Activated naive CD8-positive, alpha-beta T cell treated with anti-CD3 and anti-CD28 coated beads for 36 hours (primary cell): Measurements from ENCODE around the gene EPHB1. TPM values are rescaled to one million over a fixed set of nuclear protein-coding genes. Genes with fewer than 3 reads are reported as not detected.

Experiments
- DNase-seq: peaks from one replicate; pipeline ENCODE4 v3.0.0; 2021
- H3K27ac Mint-ChIP-seq: one replicate; pipeline ENCODE4 v1.8.0; 2022; ENCODE audit warnings: mild to moderate bottlenecking, moderate library complexity, mixed read lengths
- H3K27me3 Mint-ChIP-seq: one replicate; pipeline ENCODE4 v1.8.0; 2022; ENCODE audit warnings: mild to moderate bottlenecking, mixed read lengths
- H3K36me3 Mint-ChIP-seq: one replicate; pipeline ENCODE4 v1.8.0; 2021; ENCODE audit warnings: mild to moderate bottlenecking, mixed read lengths
- H3K4me1 Mint-ChIP-seq: one replicate; pipeline ENCODE4 v1.8.0; 2021; ENCODE audit warnings: mixed read lengths
- H3K4me3 Mint-ChIP-seq: one replicate; pipeline ENCODE4 v1.8.0; 2022; ENCODE audit warnings: mild to moderate bottlenecking, moderate library complexity, mixed read lengths
- H3K9me3 Mint-ChIP-seq: one replicate; pipeline ENCODE4 v1.8.0; 2022; ENCODE audit warnings: mixed read lengths
- total RNA-seq, 2 experiments: library from RNA; stranded (reverse); gene quantifications; one replicate each; pipeline ENCODE4 v1.2.3, GENCODE V29; 2021

Gene EPHB1
- total RNA-seq, 2 experiments from 2014 or later: not detected

DNA sequence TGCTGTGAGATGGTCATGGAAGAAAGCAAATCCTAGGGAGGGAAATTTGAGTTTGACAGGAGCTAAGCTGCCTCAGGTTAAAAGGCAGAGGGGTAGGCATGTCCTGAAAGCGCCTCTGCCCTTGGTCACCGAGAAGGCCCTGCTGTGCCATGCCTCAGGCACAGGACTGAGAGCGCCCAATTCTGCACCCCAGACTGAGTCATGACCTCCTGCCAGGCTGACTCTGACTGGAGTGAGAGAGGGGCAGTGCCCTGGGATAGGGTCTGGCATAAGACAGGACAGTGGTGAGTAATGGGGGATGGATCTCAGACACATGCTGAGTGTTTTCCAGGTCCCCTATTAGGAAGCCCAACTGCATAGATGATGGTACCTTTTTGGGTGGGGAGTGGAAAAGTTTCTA is 44.4 kb downstream of the EPHB1 start:
- H3K4me1 Mint-ChIP-seq: no peaks in the 10 kb centered on the region
- H3K27me3 Mint-ChIP-seq: no peaks in the 10 kb centered on the region
- no peak overlapping the region for H3K27ac Mint-ChIP-seq
- peaks cover 12% of the 10 kb centered on the region for H3K9me3 Mint-ChIP-seq
- no peak for DNase-seq
- H3K4me3 Mint-ChIP-seq: no peak overlapping the region
- H3K36me3 Mint-ChIP-seq: no peaks in the 10 kb centered on the region

DNA sequence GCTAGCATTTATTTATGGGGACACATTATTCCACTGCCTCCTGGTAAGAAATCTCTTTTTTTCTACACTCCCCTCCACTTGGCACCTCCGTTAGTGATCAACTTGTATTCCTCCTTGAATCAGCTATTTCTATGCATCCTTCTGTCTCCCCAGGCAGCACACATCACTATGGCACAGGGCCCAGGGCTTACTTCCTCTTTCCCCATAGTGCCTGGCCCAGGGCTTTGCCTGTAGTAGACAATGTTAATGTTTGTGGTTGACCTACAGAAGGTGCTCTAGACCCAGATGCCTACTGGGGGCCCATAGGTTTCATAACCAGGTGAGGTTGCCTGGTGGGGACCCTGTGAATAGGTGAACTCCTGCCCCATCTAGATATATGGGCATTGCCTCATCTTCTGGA is 44.9 kb downstream of the EPHB1 start:
- Mint-ChIP-seq H3K27me3 (no peaks in the 10 kb centered on the region), H3K4me1 (no peaks in the 10 kb centered on the region), H3K36me3 (no peaks in the 10 kb centered on the region), H3K4me3 (no peak overlapping the region), H3K9me3 (peaks cover 12% of the 10 kb centered on the region), H3K27ac (no peak overlapping the region)
- no peak for DNase-seq

DNA sequence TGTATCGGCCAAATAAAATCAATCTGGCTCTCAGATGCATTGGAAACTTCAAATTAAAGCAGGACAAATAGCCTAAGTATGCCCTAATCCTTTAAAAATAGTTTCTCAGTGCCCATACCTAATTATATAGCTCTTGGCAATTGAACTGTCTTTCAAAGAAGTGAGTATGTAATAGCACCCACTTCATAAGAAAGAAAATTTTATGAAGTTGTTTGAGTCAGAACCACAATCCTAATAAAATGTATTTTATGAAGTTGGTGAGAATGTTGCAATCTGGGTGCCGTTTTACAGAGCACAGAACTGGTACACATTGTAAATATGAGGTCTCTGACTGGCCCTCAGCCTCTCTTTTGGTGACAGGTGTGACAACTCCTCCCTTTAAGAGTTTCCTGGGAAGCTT is 45.4 kb downstream of the EPHB1 start:
- Mint-ChIP-seq H3K4me3 (no peak overlapping the region), H3K27me3 (no peaks in the 10 kb centered on the region), H3K36me3 (no peaks in the 10 kb centered on the region), H3K9me3 (peaks cover 12% of the 10 kb centered on the region), H3K4me1 (no peaks in the 10 kb centered on the region), H3K27ac (no peak overlapping the region)
- no peak for DNase-seq

DNA sequence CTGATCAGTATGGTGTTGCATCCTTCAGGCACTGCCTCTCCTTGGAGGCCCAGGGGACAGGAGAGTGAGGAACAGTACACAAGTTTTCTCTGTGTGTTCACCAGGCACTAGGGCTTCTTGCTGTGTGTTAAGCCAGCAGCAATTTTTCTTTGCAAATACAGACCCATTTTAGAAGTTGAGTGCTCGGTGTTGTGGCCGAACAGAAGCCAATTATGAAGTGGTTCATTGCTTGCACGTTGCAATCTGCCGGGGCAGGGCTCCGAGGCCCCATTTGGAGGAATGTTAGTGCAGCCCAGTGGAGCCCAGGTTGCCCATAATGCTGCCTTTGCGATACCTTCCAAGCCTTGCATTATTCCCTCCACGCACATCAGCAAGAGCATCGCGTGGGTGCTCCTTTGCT is 51.0 kb downstream of the EPHB1 start:
- peaks cover 12% of the 10 kb centered on the region for H3K9me3 Mint-ChIP-seq
- H3K4me3 Mint-ChIP-seq: no peak overlapping the region
- H3K4me1 Mint-ChIP-seq: no peaks in the 10 kb centered on the region
- no peaks in the 10 kb centered on the region for H3K36me3 Mint-ChIP-seq
- no peak for DNase-seq
- no peak overlapping the region for H3K27ac Mint-ChIP-seq
- no peaks in the 10 kb centered on the region for H3K27me3 Mint-ChIP-seq

DNA sequence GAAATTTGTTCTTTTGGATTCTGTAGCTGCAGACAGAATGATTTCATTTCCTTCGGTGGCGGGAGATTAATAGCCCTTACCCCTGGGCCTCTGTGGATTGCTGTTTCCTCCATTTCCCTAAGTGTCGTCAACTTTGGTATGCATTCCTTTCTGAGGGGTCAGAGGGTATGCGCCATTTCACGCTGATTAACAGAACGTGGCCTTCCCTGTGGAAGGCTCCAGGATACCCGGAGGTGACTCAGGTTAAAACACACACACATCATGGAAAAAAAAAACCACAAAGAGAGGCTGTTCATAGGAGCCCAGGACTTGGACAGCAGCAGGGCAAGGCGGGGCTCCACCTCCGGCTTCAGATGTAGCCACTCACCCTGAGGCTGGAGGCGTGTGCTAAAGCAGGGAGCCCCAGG is 51.9 kb downstream of the EPHB1 start:
- H3K27me3 Mint-ChIP-seq: no peaks in the 10 kb centered on the region
- H3K4me1 Mint-ChIP-seq: no peaks in the 10 kb centered on the region
- H3K36me3 Mint-ChIP-seq: no peaks in the 10 kb centered on the region
- DNase-seq: no peak
- no peak overlapping the region for H3K27ac Mint-ChIP-seq
- H3K9me3 Mint-ChIP-seq: peaks cover 12% of the 10 kb centered on the region
- H3K4me3 Mint-ChIP-seq: no peak overlapping the region

DNA sequence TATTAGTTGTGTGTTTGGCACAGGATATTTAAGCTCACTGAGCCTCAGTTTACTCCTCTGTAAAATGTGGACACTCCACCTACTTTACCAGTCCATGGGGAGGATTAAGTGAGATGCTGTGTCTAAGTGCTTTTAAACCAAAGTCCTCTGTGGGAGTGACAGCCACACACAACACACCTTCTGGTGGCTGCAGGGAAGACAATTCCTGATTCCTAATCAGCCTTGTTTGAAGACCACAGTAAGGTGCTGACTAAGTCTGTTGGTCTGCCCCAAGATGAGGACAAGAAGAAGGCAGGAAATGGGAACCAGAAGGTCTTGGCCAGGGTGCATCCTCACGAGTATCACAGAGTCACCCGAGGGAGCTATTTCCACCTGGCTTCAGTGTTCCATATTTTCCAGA is 52.3 kb downstream of the EPHB1 start:
- Mint-ChIP-seq H3K36me3 (no peaks in the 10 kb centered on the region), H3K4me3 (no peak overlapping the region), H3K27me3 (no peaks in the 10 kb centered on the region), H3K4me1 (no peaks in the 10 kb centered on the region), H3K27ac (no peak overlapping the region), H3K9me3 (peaks cover 12% of the 10 kb centered on the region)
- no peak for DNase-seq

DNA sequence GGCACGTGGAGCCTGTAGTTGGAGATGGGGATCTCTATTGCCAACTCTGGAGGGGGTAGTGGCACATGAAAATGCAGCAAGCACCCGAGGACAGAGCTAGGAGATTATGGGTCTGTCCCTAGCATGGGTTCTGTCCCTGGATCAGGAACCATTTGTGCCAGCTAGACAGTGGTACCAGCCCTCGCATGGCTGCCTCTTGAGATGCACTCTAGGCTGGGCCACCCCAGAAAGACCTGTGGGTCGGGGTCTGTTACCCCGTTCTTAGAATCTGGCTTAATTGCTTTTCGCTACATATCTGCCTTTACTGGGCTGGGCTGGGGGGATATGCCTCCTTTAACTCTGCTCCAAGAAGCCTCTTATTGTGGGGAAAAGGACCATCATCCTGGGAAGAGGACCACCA is 54.5 kb downstream of the EPHB1 start:
- no peaks in the 10 kb centered on the region for H3K27me3 Mint-ChIP-seq
- no peak overlapping the region for H3K27ac Mint-ChIP-seq
- H3K36me3 Mint-ChIP-seq: no peaks in the 10 kb centered on the region

DNA sequence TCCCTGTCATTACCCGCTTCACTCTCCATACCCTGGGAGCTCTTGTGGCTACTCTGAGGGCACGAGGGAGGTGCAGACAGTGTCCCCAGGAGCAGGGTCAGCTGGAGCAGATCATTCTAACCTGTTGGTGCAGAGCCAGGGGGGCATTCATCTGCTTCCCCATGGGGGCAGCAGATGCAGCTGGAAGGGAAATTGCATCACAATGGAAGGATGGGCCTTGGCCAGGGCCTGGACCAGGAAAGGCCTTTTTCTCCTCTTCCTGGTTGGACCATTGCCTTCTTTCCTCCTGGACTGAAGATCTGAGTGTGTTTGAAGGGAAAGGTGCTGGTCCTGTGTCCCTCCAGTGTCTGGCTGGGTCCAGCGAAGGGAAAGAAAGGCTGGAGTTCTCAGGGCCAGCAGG is 55.7 kb downstream of the EPHB1 start:
- DNase-seq: no peak
- H3K9me3 Mint-ChIP-seq: no peaks in the 10 kb centered on the region
- no peaks in the 10 kb centered on the region for H3K27me3 Mint-ChIP-seq
- H3K4me1 Mint-ChIP-seq: peaks cover 5% of the 10 kb centered on the region
- H3K27ac Mint-ChIP-seq: no peak overlapping the region
- H3K36me3 Mint-ChIP-seq: no peaks in the 10 kb centered on the region
- no peak overlapping the region for H3K4me3 Mint-ChIP-seq

More for the DNA sequence above, 54.5 kb downstream of the EPHB1 start:
- no peaks in the 10 kb centered on the region for H3K9me3 Mint-ChIP-seq
- H3K4me3 Mint-ChIP-seq: no peak overlapping the region
- H3K4me1 Mint-ChIP-seq: peaks cover 5% of the 10 kb centered on the region
- DNase-seq: no peak

DNA sequence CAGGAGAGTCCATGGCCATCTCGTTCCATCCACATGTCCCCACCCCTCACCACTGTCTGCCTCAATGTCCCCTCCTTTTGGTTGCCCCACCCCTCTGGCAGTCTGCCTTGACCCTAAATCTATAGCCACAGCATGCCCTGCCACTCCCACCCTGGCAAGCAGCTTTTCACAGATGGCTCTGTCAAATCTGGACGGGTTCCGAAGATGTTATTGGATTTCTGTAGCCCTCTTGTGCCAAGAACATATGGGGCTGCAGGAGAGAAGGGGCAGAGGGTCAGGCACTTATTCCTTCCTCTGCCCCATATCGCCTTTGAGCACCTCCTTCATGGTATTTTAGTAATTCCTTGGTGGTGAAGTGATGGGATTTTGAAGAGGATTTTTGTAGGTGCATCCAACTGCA is 57.1 kb downstream of the EPHB1 start:
- Mint-ChIP-seq H3K9me3 (no peaks in the 10 kb centered on the region), H3K36me3 (no peaks in the 10 kb centered on the region), H3K27ac (no peak overlapping the region), H3K4me1 (peaks cover 5% of the 10 kb centered on the region), H3K27me3 (peaks cover 1% of the 10 kb centered on the region), H3K4me3 (no peak overlapping the region)
- DNase-seq: no peak

DNA sequence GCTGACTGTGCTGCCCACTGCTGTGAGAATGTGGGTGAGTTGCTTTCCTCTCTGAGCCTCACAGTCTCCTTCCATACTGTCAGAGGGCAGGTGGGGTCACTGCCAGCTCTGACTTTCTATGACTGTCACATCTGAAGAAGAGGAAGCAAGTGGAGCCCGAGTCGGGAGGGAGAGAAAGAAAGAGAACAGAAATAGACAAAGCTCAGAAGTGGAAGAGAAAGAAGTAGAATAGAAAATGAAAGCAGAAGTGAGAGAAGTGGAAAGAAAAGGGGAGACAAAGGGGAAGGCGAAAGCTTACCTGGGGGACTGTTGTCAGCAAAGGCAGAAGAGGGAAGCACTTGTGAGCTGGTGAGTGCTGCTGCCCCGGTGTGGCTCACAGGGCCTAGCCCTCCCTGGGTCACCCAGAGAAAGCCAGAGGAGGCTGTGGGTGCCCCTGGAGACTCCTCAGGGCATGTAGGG is 57.9 kb downstream of the EPHB1 start:
- Mint-ChIP-seq H3K36me3 (no peaks in the 10 kb centered on the region), H3K9me3 (no peaks in the 10 kb centered on the region), H3K4me3 (no peak overlapping the region), H3K27ac (peak overlapping the region; percentile 21), H3K27me3 (peaks cover 4% of the 10 kb centered on the region), H3K4me1 (peaks cover 5% of the 10 kb centered on the region)
- no peak for DNase-seq

DNA sequence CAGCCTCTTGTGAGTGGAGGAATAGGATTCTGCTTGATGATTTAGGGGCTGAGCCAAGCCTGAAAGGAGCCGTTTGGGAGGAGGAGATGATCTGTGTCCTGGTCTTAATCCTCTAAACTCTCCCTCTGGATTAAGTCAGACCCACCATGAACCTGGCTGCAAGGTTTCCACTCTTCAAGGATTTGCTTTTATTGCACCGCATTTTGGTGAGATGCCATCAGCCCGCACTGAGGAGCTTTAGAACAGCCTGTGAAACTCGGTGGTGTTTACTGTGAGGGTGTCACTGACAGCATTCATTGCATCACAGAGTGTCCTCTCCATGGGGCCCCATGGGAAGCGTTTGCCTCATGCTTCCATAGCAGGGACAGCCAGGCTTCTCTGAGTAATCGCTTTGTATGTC is 59.2 kb downstream of the EPHB1 start:
- no peak for DNase-seq
- H3K36me3 Mint-ChIP-seq: no peaks in the 10 kb centered on the region
- H3K4me1 Mint-ChIP-seq: peaks cover 5% of the 10 kb centered on the region
- H3K4me3 Mint-ChIP-seq: no peak overlapping the region
- H3K9me3 Mint-ChIP-seq: no peaks in the 10 kb centered on the region
- H3K27ac Mint-ChIP-seq: no peak overlapping the region
- H3K27me3 Mint-ChIP-seq: peaks cover 4% of the 10 kb centered on the region

DNA sequence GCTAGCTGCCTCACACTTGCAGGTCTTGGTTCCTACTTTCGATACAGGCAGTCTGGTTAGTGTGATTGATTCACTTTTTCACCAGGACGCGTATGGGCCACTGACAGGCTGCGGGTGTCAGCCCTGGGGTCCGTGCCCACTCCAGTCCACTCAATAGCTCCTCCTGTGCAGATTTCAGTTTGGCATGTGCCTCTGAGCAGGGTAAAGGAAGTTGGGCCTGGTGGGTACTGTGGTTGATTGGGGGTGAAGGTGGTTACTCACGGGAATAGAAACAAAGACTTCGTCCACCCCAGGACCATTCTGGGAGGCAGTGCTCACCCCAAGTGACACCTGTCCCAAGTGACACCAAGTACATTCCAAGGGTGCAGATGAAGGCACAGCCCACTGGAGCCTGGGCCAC is 62.3 kb downstream of the EPHB1 start:
- DNase-seq: no peak
- H3K27ac Mint-ChIP-seq: no peak overlapping the region
- peaks cover 5% of the 10 kb centered on the region for H3K4me1 Mint-ChIP-seq
- no peaks in the 10 kb centered on the region for H3K9me3 Mint-ChIP-seq
- H3K27me3 Mint-ChIP-seq: peaks cover 4% of the 10 kb centered on the region
- no peak overlapping the region for H3K4me3 Mint-ChIP-seq
- no peaks in the 10 kb centered on the region for H3K36me3 Mint-ChIP-seq

DNA sequence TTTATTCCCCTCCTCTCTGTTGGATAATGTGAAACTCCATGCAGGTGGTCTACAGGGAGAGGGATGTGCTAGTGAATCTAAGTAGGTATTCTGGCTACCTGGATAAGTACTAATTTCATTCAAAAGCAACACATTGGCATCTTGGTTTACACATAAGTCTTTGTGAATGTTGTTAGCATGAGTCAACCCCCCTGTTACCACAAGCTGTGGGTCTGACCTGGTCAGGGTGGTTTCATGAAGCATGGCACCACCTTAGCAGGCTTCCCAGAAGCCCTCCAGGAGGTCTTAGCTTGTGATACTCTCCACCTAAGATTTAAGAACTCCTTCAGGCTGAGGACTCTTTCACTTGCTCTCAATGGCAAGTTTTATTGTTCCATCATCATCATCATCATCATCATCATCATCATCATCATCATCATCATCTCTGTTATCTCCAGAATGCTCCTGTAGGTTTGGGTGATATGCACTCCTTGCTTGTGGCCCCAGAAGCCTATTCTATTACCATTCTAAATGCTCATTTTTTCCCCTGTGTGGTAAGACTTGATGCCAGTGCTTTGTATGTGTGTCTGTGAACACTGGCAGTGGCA is 62.8 kb downstream of the EPHB1 start:
- Mint-ChIP-seq H3K4me1 (peaks cover 4% of the 10 kb centered on the region), H3K9me3 (no peaks in the 10 kb centered on the region), H3K27me3 (peaks cover 4% of the 10 kb centered on the region), H3K36me3 (no peaks in the 10 kb centered on the region), H3K4me3 (no peak overlapping the region), H3K27ac (no peak overlapping the region)
- no peak for DNase-seq

DNA sequence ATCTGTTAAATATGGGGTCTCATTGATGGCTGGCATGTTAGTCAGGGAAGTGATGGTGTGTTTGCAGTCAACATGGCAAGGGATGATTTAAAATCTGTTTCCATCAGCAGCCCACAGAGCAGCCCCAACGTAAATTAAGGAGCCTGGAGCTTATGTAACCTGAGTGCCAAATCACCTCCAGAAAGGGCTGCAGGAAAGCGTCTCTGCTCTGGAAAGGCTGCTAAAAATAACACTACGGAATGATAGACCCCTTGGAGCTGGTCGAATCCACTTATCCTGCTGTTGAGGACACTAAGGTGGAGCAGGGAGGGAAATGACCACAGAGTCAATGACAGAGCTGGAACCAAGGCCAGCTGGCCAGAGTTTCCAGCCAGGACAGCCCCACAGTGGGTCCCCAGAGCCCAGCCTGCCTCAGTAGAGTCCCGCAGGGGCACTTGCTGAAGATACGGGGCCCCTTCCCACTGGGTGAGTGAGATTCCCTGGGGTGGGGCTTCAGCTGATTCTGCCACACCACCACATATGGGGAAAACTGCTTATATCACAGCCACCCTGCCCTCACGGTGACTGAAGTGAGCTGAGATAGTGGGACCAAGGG is 63.5 kb downstream of the EPHB1 start:
- H3K4me3 Mint-ChIP-seq: no peak overlapping the region
- DNase-seq: no peak
- peaks cover 4% of the 10 kb centered on the region for H3K27me3 Mint-ChIP-seq
- no peaks in the 10 kb centered on the region for H3K36me3 Mint-ChIP-seq
- H3K27ac Mint-ChIP-seq: no peak overlapping the region
- H3K4me1 Mint-ChIP-seq: no peaks in the 10 kb centered on the region
- no peaks in the 10 kb centered on the region for H3K9me3 Mint-ChIP-seq

DNA sequence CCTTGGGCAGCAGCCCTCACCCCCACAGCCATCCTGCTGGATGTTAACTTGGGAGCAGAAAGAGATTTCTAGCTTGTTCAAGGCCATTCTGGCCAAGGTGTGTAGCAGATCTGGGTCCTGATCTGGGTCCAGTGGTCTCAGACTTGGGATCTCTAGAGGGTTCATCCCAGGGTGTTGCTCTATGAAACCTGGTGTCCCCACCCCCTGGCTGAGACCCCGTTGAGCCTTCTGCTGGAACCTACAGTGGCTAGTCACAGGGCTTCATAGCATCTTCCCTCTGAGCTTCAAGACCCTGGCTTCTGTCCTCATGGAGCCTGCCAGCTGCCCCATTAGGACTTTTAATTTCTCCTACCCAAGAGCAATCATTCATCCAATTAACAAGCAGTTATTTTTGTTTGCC is 64.3 kb downstream of the EPHB1 start:
- no peaks in the 10 kb centered on the region for H3K9me3 Mint-ChIP-seq
- H3K36me3 Mint-ChIP-seq: no peaks in the 10 kb centered on the region
- no peak for DNase-seq
- no peaks in the 10 kb centered on the region for H3K4me1 Mint-ChIP-seq
- H3K4me3 Mint-ChIP-seq: no peak overlapping the region
- H3K27ac Mint-ChIP-seq: no peak overlapping the region
- H3K27me3 Mint-ChIP-seq: peaks cover 4% of the 10 kb centered on the region

DNA sequence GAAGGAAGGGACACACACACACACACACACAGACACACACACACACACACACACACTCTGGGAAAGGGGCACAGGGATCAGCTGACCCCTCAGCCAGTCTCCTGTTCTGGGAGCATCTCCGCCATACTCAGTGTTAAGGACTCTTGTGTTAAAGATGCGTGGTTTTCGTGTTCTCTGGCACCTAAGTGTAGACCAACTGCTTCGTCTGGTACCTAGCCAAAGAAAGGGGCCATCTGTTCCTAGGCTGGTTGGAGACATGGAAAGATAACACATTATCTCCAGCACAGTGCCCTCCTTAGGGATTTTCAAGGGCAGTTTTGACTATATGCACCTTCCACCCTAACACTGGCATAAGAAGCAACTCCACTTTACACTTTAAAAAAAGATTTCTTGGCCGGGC is 65.1 kb downstream of the EPHB1 start:
- Mint-ChIP-seq H3K36me3 (no peaks in the 10 kb centered on the region), H3K4me1 (no peaks in the 10 kb centered on the region), H3K9me3 (no peaks in the 10 kb centered on the region), H3K27me3 (peaks cover 4% of the 10 kb centered on the region), H3K27ac (no peak overlapping the region), H3K4me3 (no peak overlapping the region)
- DNase-seq: no peak
